ENCODE measurements around the gene ATP2A1. TPM values are rescaled to one million over a fixed set of nuclear protein-coding genes. Genes with fewer than 3 reads are reported as not detected.

The ATP2A1 gene
- total and polyA plus RNA-seq, 2 experiments from 2014 or later = 0.73 to 4.0 TPM

DNA sequence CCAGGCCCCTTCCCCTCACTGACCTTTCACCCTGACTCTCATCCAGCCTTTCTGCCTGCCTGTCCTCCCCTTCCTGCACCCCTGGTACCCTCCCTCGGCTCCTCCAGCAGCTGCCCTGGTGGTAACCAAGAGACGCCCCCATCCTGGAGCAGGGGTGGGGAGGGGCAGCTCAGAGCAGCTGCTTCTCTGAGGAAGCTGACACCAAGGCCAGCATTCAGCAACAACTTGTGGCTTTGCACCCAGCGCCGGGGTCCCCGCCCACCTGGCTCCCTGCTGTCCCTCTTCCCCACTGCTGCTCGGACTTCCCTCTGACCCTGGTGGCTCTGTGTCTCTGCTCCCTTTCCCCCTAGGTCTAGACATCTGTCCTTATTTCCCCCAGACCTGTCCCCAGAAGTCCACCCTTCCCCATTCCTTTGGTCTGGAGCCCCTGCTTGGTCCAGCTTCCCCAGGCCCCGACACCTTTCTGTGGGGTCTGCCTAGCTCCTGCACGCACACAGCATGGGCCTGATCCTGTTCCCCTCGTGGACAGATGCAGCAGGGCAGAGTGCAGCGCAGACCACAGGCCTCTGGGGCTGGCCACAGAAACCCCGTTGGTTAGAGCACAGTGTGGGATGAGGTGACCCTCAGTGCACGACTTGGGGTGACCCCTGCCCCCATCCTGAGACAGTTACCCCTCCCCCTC lies 1.2 kb upstream of the ATP2A1 start (continued):
- TF ChIP-seq EZH2 (IDR thresholded peaks at IDR 0.05; ENCODE audit: low read depth, unreplicated experiment) (no peak), ZNF114 (CRISPR knock-in tag; IDR thresholded peaks at IDR 0.05) (no peak)

DNA sequence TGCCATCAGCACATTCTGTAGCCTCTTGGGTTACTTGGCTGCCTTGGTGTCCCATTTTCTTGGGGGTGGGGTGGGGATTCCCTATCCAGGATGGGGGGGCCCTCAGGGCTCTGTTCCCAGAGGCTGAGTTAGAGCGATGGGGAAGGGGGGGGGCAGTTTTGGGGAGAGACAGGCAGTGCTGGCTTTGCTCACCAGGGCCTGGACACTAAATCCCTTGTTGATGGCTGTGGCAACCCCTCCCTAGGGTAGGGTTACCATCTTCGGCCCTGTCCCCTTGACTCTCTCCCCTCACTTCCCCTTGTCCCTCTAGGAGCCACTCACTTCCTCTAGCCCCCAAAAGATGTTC lies 660 bp upstream of the ATP2A1 start:
- no peak overlapping the region for H3K4me3 ChIP-seq
- H3K4me2 ChIP-seq = peak overlapping the region; percentile 99; the same call in 1 of the 2 replicates
- no peaks in the 10 kb centered on the region for H3K79me2 ChIP-seq (replicated peaks; ENCODE audit: insufficient read depth)
- ATAC-seq (no peak), DNase-seq (ENCODE audit: low spot score) (no peak)
- peaks cover 18% of the 10 kb centered on the region for H3K36me3 Mint-ChIP-seq (ENCODE audit: low read depth)
- H3K9me2 ChIP-seq (ENCODE audit: insufficient read depth) = no peaks in the 10 kb centered on the region
- H4K20me1 ChIP-seq (replicated peaks; ENCODE audit: insufficient read depth) = no peaks in the 10 kb centered on the region; the same call in 1 of the 2 replicates
- H3K9me3 Mint-ChIP-seq = no peaks in the 10 kb centered on the region; the same call in 2 of the 3 replicates
- no peak overlapping the region for H3K27ac ChIP-seq (ENCODE audit: low read depth)
- H3K27me3 Mint-ChIP-seq (ENCODE audit: insufficient read depth, low read depth, poor library complexity) = peaks cover 25% of the 10 kb centered on the region
- TF ChIP-seq, protein P1, sequence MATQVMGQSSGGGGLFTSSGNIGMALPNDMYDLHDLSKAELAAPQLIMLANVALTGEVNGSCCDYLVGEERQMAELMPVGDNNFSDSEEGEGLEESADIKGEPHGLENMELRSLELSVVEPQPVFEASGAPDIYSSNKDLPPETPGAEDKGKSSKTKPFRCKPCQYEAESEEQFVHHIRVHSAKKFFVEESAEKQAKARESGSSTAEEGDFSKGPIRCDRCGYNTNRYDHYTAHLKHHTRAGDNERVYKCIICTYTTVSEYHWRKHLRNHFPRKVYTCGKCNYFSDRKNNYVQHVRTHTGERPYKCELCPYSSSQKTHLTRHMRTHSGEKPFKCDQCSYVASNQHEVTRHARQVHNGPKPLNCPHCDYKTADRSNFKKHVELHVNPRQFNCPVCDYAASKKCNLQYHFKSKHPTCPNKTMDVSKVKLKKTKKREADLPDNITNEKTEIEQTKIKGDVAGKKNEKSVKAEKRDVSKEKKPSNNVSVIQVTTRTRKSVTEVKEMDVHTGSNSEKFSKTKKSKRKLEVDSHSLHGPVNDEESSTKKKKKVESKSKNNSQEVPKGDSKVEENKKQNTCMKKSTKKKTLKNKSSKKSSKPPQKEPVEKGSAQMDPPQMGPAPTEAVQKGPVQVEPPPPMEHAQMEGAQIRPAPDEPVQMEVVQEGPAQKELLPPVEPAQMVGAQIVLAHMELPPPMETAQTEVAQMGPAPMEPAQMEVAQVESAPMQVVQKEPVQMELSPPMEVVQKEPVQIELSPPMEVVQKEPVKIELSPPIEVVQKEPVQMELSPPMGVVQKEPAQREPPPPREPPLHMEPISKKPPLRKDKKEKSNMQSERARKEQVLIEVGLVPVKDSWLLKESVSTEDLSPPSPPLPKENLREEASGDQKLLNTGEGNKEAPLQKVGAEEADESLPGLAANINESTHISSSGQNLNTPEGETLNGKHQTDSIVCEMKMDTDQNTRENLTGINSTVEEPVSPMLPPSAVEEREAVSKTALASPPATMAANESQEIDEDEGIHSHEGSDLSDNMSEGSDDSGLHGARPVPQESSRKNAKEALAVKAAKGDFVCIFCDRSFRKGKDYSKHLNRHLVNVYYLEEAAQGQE (IDR thresholded peaks at IDR 0.05; ENCODE audit: unreplicated experiment) = no peak
- TF ChIP-seq, protein P2, sequence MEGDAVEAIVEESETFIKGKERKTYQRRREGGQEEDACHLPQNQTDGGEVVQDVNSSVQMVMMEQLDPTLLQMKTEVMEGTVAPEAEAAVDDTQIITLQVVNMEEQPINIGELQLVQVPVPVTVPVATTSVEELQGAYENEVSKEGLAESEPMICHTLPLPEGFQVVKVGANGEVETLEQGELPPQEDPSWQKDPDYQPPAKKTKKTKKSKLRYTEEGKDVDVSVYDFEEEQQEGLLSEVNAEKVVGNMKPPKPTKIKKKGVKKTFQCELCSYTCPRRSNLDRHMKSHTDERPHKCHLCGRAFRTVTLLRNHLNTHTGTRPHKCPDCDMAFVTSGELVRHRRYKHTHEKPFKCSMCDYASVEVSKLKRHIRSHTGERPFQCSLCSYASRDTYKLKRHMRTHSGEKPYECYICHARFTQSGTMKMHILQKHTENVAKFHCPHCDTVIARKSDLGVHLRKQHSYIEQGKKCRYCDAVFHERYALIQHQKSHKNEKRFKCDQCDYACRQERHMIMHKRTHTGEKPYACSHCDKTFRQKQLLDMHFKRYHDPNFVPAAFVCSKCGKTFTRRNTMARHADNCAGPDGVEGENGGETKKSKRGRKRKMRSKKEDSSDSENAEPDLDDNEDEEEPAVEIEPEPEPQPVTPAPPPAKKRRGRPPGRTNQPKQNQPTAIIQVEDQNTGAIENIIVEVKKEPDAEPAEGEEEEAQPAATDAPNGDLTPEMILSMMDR (conservative IDR thresholded peaks at IDR 0.05; ENCODE audit: low read depth in 2 of 2) = no peak
- TF ChIP-seq EZH2 (IDR thresholded peaks at IDR 0.05; ENCODE audit: low read depth, unreplicated experiment) = no peak
- TF ChIP-seq STAT1 (IDR thresholded peaks at IDR 0.05; ENCODE audit: unreplicated experiment) = no peak
- no peak for TF ChIP-seq EZH2phosphoT487 (IDR thresholded peaks at IDR 0.05; ENCODE audit: unreplicated experiment)
- no peak for TF ChIP-seq JUNB (IDR thresholded peaks at IDR 0.05; ENCODE audit: unreplicated experiment)
- peak overlapping the region; percentile 92 for H3K4me3 Mint-ChIP-seq
- H2AFZ ChIP-seq = no peak overlapping the region
- peaks cover 22% of the 10 kb centered on the region; the same call in 1 of the 2 replicates for H3K4me1 ChIP-seq (ENCODE audit: insufficient read depth)
- H3K27me3 ChIP-seq (ENCODE audit: insufficient read depth) = peaks cover 22% of the 10 kb centered on the region; the same call in 1 of the 2 replicates
- H3K4me1 Mint-ChIP-seq = peaks cover 45% of the 10 kb centered on the region
- peaks cover 12% of the 10 kb centered on the region for H3F3A ChIP-seq (replicated peaks; ENCODE audit: low read depth)
- no peak overlapping the region for H3K27ac Mint-ChIP-seq
- no peaks in the 10 kb centered on the region for H3K36me3 ChIP-seq (ENCODE audit: insufficient read depth)

Measured in GM23338 (cell line).